Stomach (tissue), 9 donors: ENCODE data around the gene SERPINA5. TPM values are rescaled to one million over a fixed set of nuclear protein-coding genes. Genes with fewer than 3 reads are reported as not detected.

Source experiments
- DNase-seq, 2 donors: peaks; one replicate each; pipeline versions ENCODE4 v3.0.0 to v3.0.0-alpha.2; 2013 to 2019
- H3K27ac ChIP-seq, 5 donors: fragments of 200-600 bp in 4 of 5; sonication (generic) in 4 of 5; one replicate each; pipeline ENCODE4 v1.5.1; 2013 to 2019; ENCODE audit warnings: mild to moderate bottlenecking in 1 of 5, moderate library complexity in 1 of 5
- H3K27me3 ChIP-seq, 3 donors: fragments of 200-600 bp; sonication (generic); one replicate each; pipeline ENCODE4 v1.5.1; 2017 to 2019; ENCODE audit warnings: mixed run types in 1 of 3
- H3K36me3 ChIP-seq, 4 donors: fragments of 200-600 bp; sonication (generic); 1 replicate in 3 of 4; 2 replicates in 1 of 4; pipeline ENCODE4 v1.5.1; 2016 to 2019
- H3K4me1 ChIP-seq, 4 donors: fragments of 200-600 bp; sonication (generic); one replicate each; pipeline ENCODE4 v1.5.1; 2016 to 2019
- H3K4me3 ChIP-seq, 4 donors: fragments of 200-600 bp; sonication (generic) in 3 of 4; one replicate each; pipeline ENCODE4 v1.5.1; 2016 to 2019; ENCODE audit warnings: mild to moderate bottlenecking in 1 of 4
- H3K9me3 ChIP-seq, 4 donors: fragments of 200-600 bp; sonication (generic); one replicate each; pipeline ENCODE4 v1.5.1; 2016 to 2019
- EP300 ChIP-seq: sonication (generic); formaldehyde crosslinking; IDR thresholded peaks from one replicate; pipeline ENCODE4 v1.6.1; 2017; ENCODE audit warnings: antibody characterized with exemption
- POLR2A ChIP-seq, 4 donors: fragments of 450-650 bp; IDR thresholded peaks; one replicate each; pipeline ENCODE4 v1.6.1; 2016; ENCODE audit warnings: antibody characterized with exemption in 4 of 4, control low read depth in 2 of 4, mild to moderate bottlenecking in 1 of 4, moderate library complexity in 1 of 4
- POLR2AphosphoS5 ChIP-seq, 3 donors: sonication (generic); formaldehyde crosslinking; IDR thresholded peaks; one replicate each; pipeline ENCODE4 v1.6.1; 2016; ENCODE audit warnings: antibody characterized with exemption in 3 of 3
- WGBS, 5 donors: extraction: QIAGEN DNeasy Blood & Tissue Kit in 3 of 5; methylation state at CpG; one replicate each; pipeline versions ENCODE4 v1.1.5 to v1.1.7; 2013 to 2018; 5-methylcytosine and 5-hydroxymethylcytosine counted together
- intact Hi-C: fragments of 100-400 bp; cut with DNase I; formaldehyde crosslinking; loops from one replicate; pipeline ENCODE4 v1.15.1; 2023; ENCODE audit warnings: low total_unique reads
- polyA plus RNA-seq, 3 donors: library from polyadenylated mRNA; stranded (reverse); fragments of 200-250 nt; gene quantifications; one replicate each; pipeline ENCODE4 v1.2.3, GENCODE V29; 2013
- total RNA-seq, 5 donors: library from RNA; depleted of rRNA; stranded (reverse); fragments of >200 nt; gene quantifications; one replicate each; pipeline versions ENCODE4 v1.1.0 to v1.2.3, GENCODE V29; 2014 to 2016
- TF ChIP-seq, protein P1 (sequence below), 7 experiments: fragments of 450-650 bp in 4 of 7; fragments of 200-600 bp in 3 of 7; sonication (generic) in 3 of 7; IDR thresholded peaks; one replicate each; pipeline ENCODE4 v1.5.1; 2016 to 2019; ENCODE audit warnings: antibody characterized with exemption in 7 of 7, control low read depth in 2 of 7, mild to moderate bottlenecking in 1 of 7
- donor health status: healthy with polysubstance abuse.
- donor health status: Bipolar disorder and iron deficiency.
- donor health status: healthy.

Gene SERPINA5
- total and polyA plus RNA-seq, 8 donors = 1.7 to 10.7 (median 3.9) TPM; not detected in 2

DNA sequence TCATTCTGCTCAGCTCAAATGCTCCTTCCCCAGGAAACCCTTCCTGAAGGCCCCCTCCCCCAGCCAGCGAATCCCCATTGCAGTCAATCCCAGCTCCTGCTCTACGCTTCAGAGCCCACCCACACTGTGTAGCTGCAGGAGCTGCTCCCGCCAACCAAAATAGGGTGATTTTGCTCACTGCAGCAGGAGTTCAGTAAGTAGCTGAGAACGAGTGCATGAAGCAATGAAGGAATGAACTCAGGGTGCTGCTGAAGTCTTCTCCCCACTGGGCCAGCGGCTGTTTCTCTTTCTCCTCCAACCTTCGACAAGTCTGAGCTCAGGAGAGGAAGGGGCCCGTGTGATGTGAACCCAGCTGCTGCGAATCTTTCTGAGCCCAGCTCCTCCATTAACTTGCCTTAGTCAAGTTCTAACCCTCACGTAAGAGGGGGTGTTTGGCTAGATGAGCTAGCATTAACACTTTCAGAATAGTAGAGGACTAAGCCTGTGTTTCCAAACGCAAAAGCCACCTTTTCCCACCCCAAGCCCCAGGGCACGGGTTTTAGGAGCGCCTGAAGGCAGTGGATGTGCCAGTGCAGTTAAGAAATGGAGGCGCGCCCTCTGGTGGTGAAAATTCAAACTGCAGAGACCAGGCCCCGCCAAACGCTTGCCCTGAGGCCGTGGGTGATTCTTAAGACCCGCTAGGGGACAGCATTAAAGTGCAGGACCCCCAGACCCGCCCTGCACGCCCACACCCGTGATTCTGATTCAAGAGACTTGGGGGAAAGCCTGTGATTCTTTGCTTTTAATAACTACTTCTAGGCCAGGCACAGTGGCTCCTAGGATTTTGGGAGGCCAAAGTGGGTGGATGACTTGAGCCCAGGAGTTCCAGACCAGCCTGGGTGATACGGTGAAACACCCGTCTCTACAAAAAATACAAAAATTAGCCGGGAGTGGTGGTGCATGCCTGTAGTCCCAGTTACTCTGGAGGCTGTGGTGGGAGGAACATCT is 31.9 kb upstream of the SERPINA5 start:
- H3K27me3 ChIP-seq = peaks cover 0 to 26% (median 0%) of the 10 kb centered on the region in 3 donors
- TF ChIP-seq, protein P1, sequence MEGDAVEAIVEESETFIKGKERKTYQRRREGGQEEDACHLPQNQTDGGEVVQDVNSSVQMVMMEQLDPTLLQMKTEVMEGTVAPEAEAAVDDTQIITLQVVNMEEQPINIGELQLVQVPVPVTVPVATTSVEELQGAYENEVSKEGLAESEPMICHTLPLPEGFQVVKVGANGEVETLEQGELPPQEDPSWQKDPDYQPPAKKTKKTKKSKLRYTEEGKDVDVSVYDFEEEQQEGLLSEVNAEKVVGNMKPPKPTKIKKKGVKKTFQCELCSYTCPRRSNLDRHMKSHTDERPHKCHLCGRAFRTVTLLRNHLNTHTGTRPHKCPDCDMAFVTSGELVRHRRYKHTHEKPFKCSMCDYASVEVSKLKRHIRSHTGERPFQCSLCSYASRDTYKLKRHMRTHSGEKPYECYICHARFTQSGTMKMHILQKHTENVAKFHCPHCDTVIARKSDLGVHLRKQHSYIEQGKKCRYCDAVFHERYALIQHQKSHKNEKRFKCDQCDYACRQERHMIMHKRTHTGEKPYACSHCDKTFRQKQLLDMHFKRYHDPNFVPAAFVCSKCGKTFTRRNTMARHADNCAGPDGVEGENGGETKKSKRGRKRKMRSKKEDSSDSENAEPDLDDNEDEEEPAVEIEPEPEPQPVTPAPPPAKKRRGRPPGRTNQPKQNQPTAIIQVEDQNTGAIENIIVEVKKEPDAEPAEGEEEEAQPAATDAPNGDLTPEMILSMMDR (IDR thresholded peaks at IDR 0.05) = peak in 5 of 7 experiments; percentile 52 to 94 (median 82)
- no peak for TF ChIP-seq POLR2AphosphoS5 (IDR thresholded peaks at IDR 0.05)
- H3K27ac ChIP-seq = no peak overlapping the region
- H3K4me1 ChIP-seq = no peaks in the 10 kb centered on the region
- WGBS, 5 donors = 27 to 36% (median 30%) methylated on average over 19 to 24 of the region's 24 CpGs
- DNase-seq = peak; percentile 63 to 73
- H3K4me3 ChIP-seq = no peak overlapping the region
- H3K36me3 ChIP-seq = no peaks in the 10 kb centered on the region
- intact Hi-C loops = no loop called here
- H3K9me3 ChIP-seq = peaks cover 0 to 18% (median 16%) of the 10 kb centered on the region in 4 donors

DNA sequence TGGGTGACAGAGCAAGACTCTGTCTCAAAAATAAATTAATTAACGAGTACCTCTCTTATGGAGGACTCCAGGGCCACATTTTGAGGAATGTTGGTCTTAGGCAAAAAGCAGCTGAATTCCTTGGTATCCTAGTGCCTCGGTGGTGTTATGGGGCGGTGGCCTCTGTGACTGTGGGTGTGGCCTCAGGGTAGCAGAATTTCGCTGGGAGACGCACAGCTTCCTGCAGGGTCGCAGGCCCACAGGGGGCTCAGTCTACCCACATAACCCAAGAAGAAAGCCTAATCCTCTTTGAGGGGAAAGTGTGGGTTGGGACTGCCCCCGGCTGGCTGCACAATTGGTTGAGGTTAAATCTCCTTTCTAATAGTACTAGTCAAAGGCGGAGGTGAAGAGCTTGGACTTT is 31.2 kb upstream of the SERPINA5 start:
- WGBS, 5 donors = 70 to 77% (median 72%) methylated on average over 8 of the region's 8 CpGs
- peaks cover 0 to 22% (median 0%) of the 10 kb centered on the region in 3 donors for H3K27me3 ChIP-seq
- TF ChIP-seq, protein P1 (IDR thresholded peaks at IDR 0.05) = no peak
- no peak for TF ChIP-seq POLR2A (IDR thresholded peaks at IDR 0.05)
- H3K4me1 ChIP-seq = no peaks in the 10 kb centered on the region
- intact Hi-C loops = no loop called here
- H3K9me3 ChIP-seq = peaks cover 0 to 25% (median 22%) of the 10 kb centered on the region in 4 donors
- H3K27ac ChIP-seq = no peak overlapping the region
- H3K36me3 ChIP-seq = no peaks in the 10 kb centered on the region
- no peak for DNase-seq
- H3K4me3 ChIP-seq = no peak overlapping the region

DNA sequence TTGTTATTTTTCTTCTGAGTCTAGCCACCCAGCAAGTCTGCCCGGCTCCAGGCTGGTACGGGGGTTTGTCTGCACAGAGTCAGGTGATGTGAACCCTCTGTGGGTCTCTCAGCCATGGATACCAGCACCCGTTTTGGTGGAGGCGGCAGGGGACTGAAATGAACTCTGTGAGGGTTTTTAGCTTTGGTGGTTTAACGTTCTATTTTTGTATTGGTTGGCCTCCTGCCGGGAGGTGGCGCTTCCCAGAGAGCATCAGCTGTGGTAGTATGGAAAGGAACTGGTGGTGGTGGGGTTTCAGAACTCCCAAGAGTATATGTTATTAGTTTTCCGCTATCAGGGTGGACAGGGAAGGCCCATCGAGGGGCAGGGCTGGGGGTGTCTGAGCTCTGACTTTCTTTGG is 25.2 kb upstream of the SERPINA5 start:
- Histone ChIP-seq H3K27ac (no peak overlapping the region), H3K27me3 (no peaks in the 10 kb centered on the region), H3K4me1 (peaks cover 0 to 10% (median 3%) of the 10 kb centered on the region in 4 donors), H3K4me3 (no peak overlapping the region), H3K36me3 (no peaks in the 10 kb centered on the region), H3K9me3 (peaks cover 0 to 33% (median 22%) of the 10 kb centered on the region in 4 donors)
- intact Hi-C loops = no loop called here
- 85 to 95% (median 91%) methylated on average over 9 of the region's 9 CpGs for WGBS, 5 donors
- no peak for DNase-seq
- TF ChIP-seq EP300 = no peak
- TF ChIP-seq POLR2A (IDR thresholded peaks at IDR 0.05) = no peak
- TF ChIP-seq, protein P1 (IDR thresholded peaks at IDR 0.05) = no peak
- no peak for TF ChIP-seq POLR2AphosphoS5 (IDR thresholded peaks at IDR 0.05)

DNA sequence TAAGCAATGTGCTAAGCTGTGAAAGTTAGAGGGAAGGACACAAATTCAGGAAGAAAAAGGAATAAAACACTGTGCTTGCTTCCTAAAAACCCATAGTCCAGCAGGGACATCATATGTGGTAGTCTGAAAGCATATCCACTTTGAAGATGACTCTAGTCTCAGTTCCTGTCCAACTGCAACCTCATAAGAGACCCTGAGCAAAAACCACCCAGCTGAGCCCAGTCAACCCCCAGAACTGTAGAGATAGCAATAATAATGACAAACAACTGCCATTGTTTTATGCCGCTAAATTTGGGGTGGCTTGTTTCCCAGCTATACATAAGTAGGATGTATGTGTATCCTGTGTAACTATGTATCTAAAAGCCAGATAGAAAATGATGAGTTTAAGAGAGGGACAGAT is 23.9 kb upstream of the SERPINA5 start:
- intact Hi-C loops = no loop called here

More for the DNA sequence above, 23.9 kb upstream of the SERPINA5 start:
- no peak for TF ChIP-seq POLR2A (IDR thresholded peaks at IDR 0.05)
- TF ChIP-seq POLR2AphosphoS5 (IDR thresholded peaks at IDR 0.05) = no peak
- TF ChIP-seq, protein P1 (IDR thresholded peaks at IDR 0.05) = no peak
- no peak for TF ChIP-seq EP300
- Histone ChIP-seq H3K27ac (no peak overlapping the region), H3K4me1 (peaks cover 0 to 11% (median 3%) of the 10 kb centered on the region in 4 donors), H3K27me3 (no peaks in the 10 kb centered on the region), H3K4me3 (no peak overlapping the region), H3K9me3 (peaks cover 0 to 33% (median 22%) of the 10 kb centered on the region in 4 donors), H3K36me3 (no peaks in the 10 kb centered on the region)
- DNase-seq = no peak
- WGBS, 5 donors = 92 to 100% (median 95%) methylated on average over 1 of the region's 1 CpG
